OCI-LY7 (cell line): ENCODE measurements around the gene CABP7.

Experiments
- CTCF ChIP-seq: fragments of 200-600 bp; sonication (generic); conservative IDR thresholded peaks from 2 replicates; pipeline ENCODE4 v1.5.1; 2014; ENCODE audit warnings: mild to moderate bottlenecking, antibody characterized with exemption, low read length, moderate library complexity, mixed read lengths
- EZH2phosphoT487 ChIP-seq: fragments of 200-600 bp; sonication (generic); IDR thresholded peaks from 2 replicates; pipeline ENCODE4 v1.6.1; 2018; ENCODE audit warnings: low read depth, borderline replicate concordance, mild to moderate bottlenecking, mixed run types, antibody characterized with exemption, low read length, moderate library complexity, mixed read lengths

- no peak for TF ChIP-seq CTCF
- no peak for TF ChIP-seq EZH2phosphoT487
Observed at GRCh38 chr22:29695129-29695926, 24.5 kb upstream of the CABP7 start.
